NT2/D1 (cell line): ENCODE results near the gene URGCP.

ENCODE experiments used
- YY1 ChIP-seq: IDR thresholded peaks from 2 replicates; pipeline ENCODE4 v1.6.1; 2011; ENCODE audit not compliant: insufficient read length, insufficient read depth
- ZNF274 ChIP-seq: IDR thresholded peaks from 2 replicates; pipeline ENCODE4 v1.6.1; 2011; ENCODE audit warnings: mild to moderate bottlenecking, low read depth, low read length

DNA sequence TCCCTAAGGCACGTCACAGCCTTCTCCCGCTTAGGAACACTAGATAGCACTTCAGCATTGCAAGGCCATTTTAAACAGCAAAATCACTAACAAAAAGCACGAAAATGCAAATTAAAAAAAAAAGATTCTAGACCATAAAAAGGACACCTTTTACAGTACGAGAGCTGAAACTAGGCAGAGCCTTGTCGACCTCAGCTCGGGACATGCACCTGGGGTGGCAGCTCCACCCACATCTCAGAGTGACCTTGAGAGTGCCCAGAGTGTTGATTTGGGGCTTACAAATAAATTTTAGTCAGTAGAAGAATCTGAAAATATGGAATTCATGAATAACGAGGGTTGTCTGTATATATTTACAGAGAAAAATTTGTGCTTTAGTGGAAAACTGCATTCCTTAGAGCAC, 38.2 kb downstream of the URGCP start:
- TF ChIP-seq ZNF274 (no peak), YY1 (no peak)
